OCI-LY1 (cell line): ENCODE measurements around the gene PIK3CA.

Experiments used
- H2AFZ ChIP-seq: fragments of 200-600 bp; sonication (generic), shearing (Covaris generic); 2 replicates; pipeline ENCODE4 v1.6.0; 2014; ENCODE audit warnings: antibody characterized with exemption, mild to moderate bottlenecking, low read length
- H3F3A ChIP-seq: fragments of 200-600 bp; sonication (generic), shearing (Covaris generic); 2 replicates; pipeline ENCODE4 v1.6.0; 2014; ENCODE audit warnings: mild to moderate bottlenecking, antibody characterized with exemption, low read length, moderate library complexity; ENCODE audit not compliant: insufficient read depth
- H3K27ac ChIP-seq: fragments of 200-600 bp; sonication (generic); 2 replicates; pipeline ENCODE4 v1.5.1; 2014; ENCODE audit warnings: low read length, mixed run types, mild to moderate bottlenecking, low read depth; ENCODE audit not compliant: poor library complexity, severe bottlenecking
- H3K27me3 ChIP-seq: fragments of 200-600 bp; sonication (generic); 2 replicates; pipeline ENCODE4 v1.6.0; 2014; ENCODE audit warnings: antibody characterized with exemption, mild to moderate bottlenecking, low read length, moderate library complexity; ENCODE audit not compliant: insufficient read depth
- H3K36me3 ChIP-seq: fragments of 200-600 bp; sonication (generic); 2 replicates; pipeline ENCODE4 v1.6.1; 2014; ENCODE audit warnings: mild to moderate bottlenecking, antibody characterized with exemption, low read length, moderate library complexity, mixed read lengths; ENCODE audit not compliant: insufficient read depth
- H3K4me1 ChIP-seq: fragments of 200-600 bp; sonication (generic); 2 replicates; pipeline ENCODE4 v1.5.1; 2014; ENCODE audit warnings: mild to moderate bottlenecking, low read length, moderate library complexity; ENCODE audit not compliant: insufficient read depth, severe bottlenecking
- H3K4me2 ChIP-seq: fragments of 200-600 bp; sonication (generic), shearing (Covaris generic); 2 replicates; pipeline ENCODE4 v1.6.1; 2014; ENCODE audit warnings: low read length
- H3K4me3 ChIP-seq: fragments of 200-600 bp; sonication (generic); 2 replicates; pipeline ENCODE4 v1.5.1; 2014; ENCODE audit warnings: low read length, low read depth, mild to moderate bottlenecking, mixed read lengths; ENCODE audit not compliant: poor library complexity, severe bottlenecking
- H3K79me2 ChIP-seq: fragments of 200-600 bp; shearing (Covaris generic); 2 replicates; pipeline ENCODE4 v1.6.1; 2016; ENCODE audit warnings: mixed run types, low read length, mixed read lengths; ENCODE audit not compliant: insufficient read depth
- H3K9ac ChIP-seq: fragments of 200-600 bp; sonication (generic), shearing (Covaris generic); 2 replicates; pipeline ENCODE4 v1.6.1; 2014; ENCODE audit warnings: mild to moderate bottlenecking, low read length, mixed read lengths
- H3K9me2 ChIP-seq: fragments of 200-600 bp; sonication (generic), shearing (Covaris generic); 2 replicates; pipeline ENCODE4 v1.6.1; 2014; ENCODE audit warnings: low read depth, mild to moderate bottlenecking, low read length, mixed read lengths
- H3K9me3 ChIP-seq: fragments of 200-600 bp; shearing (Covaris generic); 2 replicates; pipeline ENCODE4 v1.6.1; 2014; ENCODE audit warnings: low read length, mixed read lengths
- H4K20me1 ChIP-seq: fragments of 200-600 bp; sonication (generic), shearing (Covaris generic); 2 replicates; pipeline ENCODE4 v1.6.0; 2016; ENCODE audit warnings: mild to moderate bottlenecking, low read length; ENCODE audit not compliant: insufficient read depth
- CTCF ChIP-seq: fragments of 200-600 bp; sonication (generic), shearing (Covaris generic); IDR thresholded peaks from 2 replicates; pipeline ENCODE4 v1.5.1; 2017; ENCODE audit warnings: mild to moderate bottlenecking, antibody characterized with exemption, low read length, moderate library complexity, mixed read lengths
- EZH2 ChIP-seq: fragments of 200-600 bp; sonication (generic), shearing (Covaris generic); IDR thresholded peaks from 2 replicates; pipeline ENCODE4 v1.8.0; 2017; ENCODE audit warnings: borderline replicate concordance, mixed run types, mild to moderate bottlenecking, antibody characterized with exemption, low read length, moderate library complexity, mixed read lengths

PIK3CA gene

GRCh38 chr3:179229177-179229576 is 81.0 kb downstream of the PIK3CA start:
- Histone ChIP-seq H3F3A (peaks cover 6% of the 10 kb centered on the region; the same call in 1 of the 2 replicates), H3K9ac (no peak overlapping the region)

GRCh38 chr3:179233043-179233442 is 84.9 kb downstream of the PIK3CA start:
- H3K4me1 ChIP-seq = peaks cover 14% of the 10 kb centered on the region
- H3K4me2 ChIP-seq = no peak overlapping the region
- H3K36me3 ChIP-seq = peaks cover 51% of the 10 kb centered on the region
- H3F3A ChIP-seq = peaks cover 3% of the 10 kb centered on the region; the same call in 1 of the 2 replicates
- no peaks in the 10 kb centered on the region for H3K79me2 ChIP-seq
- no peak overlapping the region for H3K4me3 ChIP-seq
- no peaks in the 10 kb centered on the region for H3K27me3 ChIP-seq
- H3K9me3 ChIP-seq = no peaks in the 10 kb centered on the region
- TF ChIP-seq CTCF (no peak), EZH2 (no peak)
- no peak overlapping the region for H2AFZ ChIP-seq
- no peak overlapping the region for H3K27ac ChIP-seq
- H4K20me1 ChIP-seq = no peaks in the 10 kb centered on the region
- H3K9me2 ChIP-seq = no peaks in the 10 kb centered on the region; the same call in 1 of the 2 replicates
- no peak overlapping the region for H3K9ac ChIP-seq

More at GRCh38 chr3:179229177-179229576, 81.0 kb downstream of the PIK3CA start:
- H3K9me3 ChIP-seq = no peaks in the 10 kb centered on the region
- H3K79me2 ChIP-seq = no peaks in the 10 kb centered on the region
- H3K36me3 ChIP-seq = peaks cover 51% of the 10 kb centered on the region
- no peak overlapping the region for H3K4me2 ChIP-seq
- H3K27ac ChIP-seq = no peak overlapping the region
- H3K27me3 ChIP-seq = no peaks in the 10 kb centered on the region
- H4K20me1 ChIP-seq = no peaks in the 10 kb centered on the region
- TF ChIP-seq EZH2 (no peak), CTCF (no peak)
- H3K9me2 ChIP-seq = no peaks in the 10 kb centered on the region
- H3K4me1 ChIP-seq = peaks cover 6% of the 10 kb centered on the region
- H3K4me3 ChIP-seq = no peak overlapping the region
- H2AFZ ChIP-seq = no peak overlapping the region

- Histone ChIP-seq H3K4me2 (no peak overlapping the region), H3K9me3 (no peaks in the 10 kb centered on the region), H3K27ac (no peak overlapping the region), H3K4me3 (no peak overlapping the region), H3K79me2 (no peaks in the 10 kb centered on the region), H3K27me3 (no peaks in the 10 kb centered on the region), H3K36me3 (peaks cover 48% of the 10 kb centered on the region), H2AFZ (no peak overlapping the region), H3K9me2 (no peaks in the 10 kb centered on the region; the same call in 1 of the 2 replicates), H3F3A (no peaks in the 10 kb centered on the region), H3K9ac (no peak overlapping the region), H3K4me1 (peaks cover 11% of the 10 kb centered on the region), H4K20me1 (no peaks in the 10 kb centered on the region)
- TF ChIP-seq CTCF (no peak), EZH2 (no peak)
These were observed 86.0 kb downstream of the PIK3CA start for GRCh38 chr3:179234199-179234598.
